ENCODE results near the gene QSER1. TPM values are rescaled to one million over a fixed set of nuclear protein-coding genes. Genes with fewer than 3 reads are reported as not detected.

Gene QSER1
- total RNA-seq, 1 donor from 2014 or later: 15.1 TPM

DNA sequence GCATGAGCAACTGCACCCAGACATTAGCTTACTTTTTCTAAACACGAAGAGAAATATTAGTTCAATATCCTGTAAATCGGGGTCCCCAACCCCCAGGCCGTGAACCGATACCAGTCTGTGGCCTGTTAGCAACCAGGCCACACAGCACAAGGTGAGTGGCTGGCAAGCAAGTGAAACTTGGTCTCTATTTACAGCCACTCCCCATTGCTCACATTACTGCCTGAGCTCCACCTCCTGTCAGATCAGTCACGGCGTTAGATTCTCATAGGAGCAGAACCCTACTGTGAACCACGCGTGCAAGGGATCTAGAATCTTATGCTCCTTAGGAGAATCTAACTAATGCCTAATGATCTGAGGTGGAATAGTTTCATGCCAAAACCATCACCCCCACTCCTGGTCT is 95.2 kb downstream of the QSER1 start:
- no peak overlapping the region for H3K27ac Mint-ChIP-seq
- DNase-seq (no peak), ATAC-seq (ENCODE audit: low read depth) (no peak)
- H3K27me3 Mint-ChIP-seq: no peaks in the 10 kb centered on the region
- TF ChIP-seq CTCF (IDR thresholded peaks at IDR 0.05): no peak
- ChIA-PET CTCF (interaction anchor here (0.8 kb wide), 1 partner anchor 754 kb away, joined by 3 read pairs; no protein-coding TSS in a partner anchor), POLR2A (no interaction called here)
- no peaks in the 10 kb centered on the region for H3K36me3 Mint-ChIP-seq (ENCODE audit: low read depth)
- no peak overlapping the region for H3K4me3 Mint-ChIP-seq
- H3K4me1 Mint-ChIP-seq: no peaks in the 10 kb centered on the region
- peaks cover 6% of the 10 kb centered on the region for H3K9me3 Mint-ChIP-seq
- intact Hi-C loops (cut with micrococcal nuclease): no loop called here

DNA sequence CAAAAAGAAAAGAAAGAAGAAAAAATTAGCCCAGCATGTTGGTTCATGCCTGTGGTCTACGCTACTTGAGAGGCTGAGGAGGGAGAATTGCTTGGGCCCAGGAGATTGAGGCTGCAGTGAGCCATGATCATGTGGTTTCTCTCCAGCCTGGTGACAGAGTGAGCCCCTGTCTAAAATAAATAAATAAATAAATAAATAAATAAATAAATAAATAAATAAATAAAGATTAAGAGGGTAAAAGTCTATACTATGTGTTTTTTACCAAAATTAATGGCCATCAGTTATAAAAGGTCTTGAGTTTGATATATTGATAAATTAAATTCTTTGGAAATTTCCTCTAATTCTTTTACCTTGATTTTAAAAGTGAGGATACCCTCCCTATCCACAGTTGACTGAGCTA is 97.9 kb downstream of the QSER1 start:
- intact Hi-C loops (cut with micrococcal nuclease): no loop called here
- peaks cover 6% of the 10 kb centered on the region for H3K9me3 Mint-ChIP-seq
- no peak overlapping the region for H3K4me3 Mint-ChIP-seq
- H3K27me3 Mint-ChIP-seq: no peaks in the 10 kb centered on the region
- DNase-seq (no peak), ATAC-seq (ENCODE audit: low read depth) (no peak)
- CTCF ChIA-PET: no interaction called here
- H3K4me1 Mint-ChIP-seq: no peaks in the 10 kb centered on the region
- no peak overlapping the region for H3K27ac Mint-ChIP-seq
- H3K36me3 Mint-ChIP-seq (ENCODE audit: low read depth): no peaks in the 10 kb centered on the region
- no peak for TF ChIP-seq CTCF (IDR thresholded peaks at IDR 0.05)
- POLR2A ChIA-PET: no interaction called here

- peaks cover 6% of the 10 kb centered on the region for H3K9me3 Mint-ChIP-seq
- no peak overlapping the region for H3K4me3 Mint-ChIP-seq
- intact Hi-C loops (cut with micrococcal nuclease): no loop called here
- POLR2A ChIA-PET: no interaction called here
- no peaks in the 10 kb centered on the region for H3K36me3 Mint-ChIP-seq (ENCODE audit: low read depth)
- no peaks in the 10 kb centered on the region for H3K4me1 Mint-ChIP-seq
- no peak for ATAC-seq (ENCODE audit: low read depth)
- no peak for TF ChIP-seq CTCF (IDR thresholded peaks at IDR 0.05)
- H3K27ac Mint-ChIP-seq: no peak overlapping the region
- DNase-seq: no peak
- CTCF ChIA-PET: no interaction called here
- H3K27me3 Mint-ChIP-seq: no peaks in the 10 kb centered on the region
These were observed 98.8 kb downstream of the QSER1 start for GRCh38 chr11:32991427-32991826.

- Mint-ChIP-seq H3K27me3 (peaks cover 2% of the 10 kb centered on the region), H3K9me3 (peaks cover 6% of the 10 kb centered on the region), H3K36me3 (ENCODE audit: low read depth) (no peaks in the 10 kb centered on the region), H3K4me3 (no peak overlapping the region), H3K4me1 (no peaks in the 10 kb centered on the region), H3K27ac (no peak overlapping the region)
- intact Hi-C loops (cut with micrococcal nuclease): no loop called here
- DNase-seq: no peak
- ChIA-PET CTCF (no interaction called here), POLR2A (no interaction called here)
- ATAC-seq (ENCODE audit: low read depth): no peak
- no peak for TF ChIP-seq CTCF (IDR thresholded peaks at IDR 0.05)
These were observed 99.3 kb downstream of the QSER1 start for GRCh38 chr11:32991898-32992297.

- Mint-ChIP-seq H3K27me3 (peaks cover 22% of the 10 kb centered on the region), H3K27ac (no peak overlapping the region), H3K36me3 (ENCODE audit: low read depth) (no peaks in the 10 kb centered on the region), H3K9me3 (peaks cover 1% of the 10 kb centered on the region), H3K4me1 (no peaks in the 10 kb centered on the region), H3K4me3 (no peak overlapping the region)
- DNase-seq (no peak), ATAC-seq (ENCODE audit: low read depth) (no peak)
- intact Hi-C loops (cut with micrococcal nuclease): no loop called here
- CTCF ChIA-PET: no interaction called here
- POLR2A ChIA-PET: no interaction called here
- no peak for TF ChIP-seq CTCF (IDR thresholded peaks at IDR 0.05)
These were observed 107.6 kb downstream of the QSER1 start for GRCh38 chr11:33000181-33000580.

Measured in activated B cell treated with CpG ODN at 0.5 μM for 24 hours (primary cell).